Prostate gland (tissue), 2 donors: ENCODE measurements around the gene PCP2. TPM values are rescaled to one million over a fixed set of nuclear protein-coding genes. Genes with fewer than 3 reads are reported as not detected.
A peak's percentile ranks its signal among the peaks of the same experiment; 100 is the strongest.

ENCODE experiments used
- DNase-seq: peaks from one replicate; pipeline ENCODE4 v3.0.0-alpha.2; 2019; ENCODE audit warnings: low spot score
- H3K27ac ChIP-seq, 2 donors: fragments of 200-600 bp; sonication (generic); 2 replicates each; pipeline ENCODE4 v1.5.1; 2017 to 2019
- H3K27me3 ChIP-seq: fragments of 200-600 bp; sonication (generic); replicated peaks from 2 replicates; pipeline ENCODE4 v1.5.1; 2019; ENCODE audit not compliant: insufficient read depth
- H3K36me3 ChIP-seq, 2 donors: fragments of 200-600 bp; sonication (generic); 1 replicate in 1 of 2; 2 replicates in 1 of 2; pipeline versions ENCODE4 v1.5.1 to v1.8.1; 2017 to 2019
- H3K4me1 ChIP-seq: fragments of 200-600 bp; sonication (generic); replicated peaks from 2 replicates; pipeline ENCODE4 v1.5.1; 2019
- H3K4me3 ChIP-seq, 2 donors: fragments of 200-600 bp; sonication (generic); 2 replicates each; pipeline ENCODE4 v1.5.1; 2017 to 2019
- H3K9me3 ChIP-seq: fragments of 200-600 bp; sonication (generic); 2 replicates; pipeline ENCODE4 v1.5.1; 2017
- CTCF ChIP-seq, 4 experiments: fragments of 200-600 bp in 2 of 4; fragments of 450-650 bp in 2 of 4; sonication (generic) in 2 of 4; IDR thresholded peaks; 1 replicate in 3 of 4; 2 replicates in 1 of 4; pipeline ENCODE4 v1.5.1; 2016 to 2019; ENCODE audit warnings: antibody characterized with exemption in 4 of 4, mild to moderate bottlenecking in 2 of 4, moderate library complexity in 2 of 4
- POLR2A ChIP-seq: fragments of 450-650 bp; IDR thresholded peaks from one replicate; pipeline ENCODE4 v1.6.1; 2016; ENCODE audit warnings: antibody characterized with exemption, mild to moderate bottlenecking
- POLR2AphosphoS5 ChIP-seq: sonication (generic); formaldehyde crosslinking; IDR thresholded peaks from one replicate; pipeline ENCODE4 v1.6.1; 2017; ENCODE audit warnings: antibody characterized with exemption
- WGBS: methylation state at CpG from one replicate; pipeline ENCODE4 v1.1.5; 2018; 5-methylcytosine and 5-hydroxymethylcytosine counted together
- intact Hi-C: fragments of 100-400 bp; cut with DNase I; formaldehyde crosslinking; loops from one replicate; pipeline ENCODE4 v1.14.2; 2022
- total RNA-seq, 2 donors: library from RNA; depleted of rRNA; stranded (reverse); fragments of >200 nt; gene quantifications; one replicate each; pipeline ENCODE4 v1.1.0, GENCODE V29; 2016

PCP2 gene
- total RNA-seq, 2 donors from 2014 or later = 1.8 to 10.2 TPM

- TF ChIP-seq CTCF (IDR thresholded peaks at IDR 0.05) (no peak), POLR2A (no peak), POLR2AphosphoS5 (no peak)
- Histone ChIP-seq H3K27ac (no peak overlapping the region), H3K9me3 (no peaks in the 10 kb centered on the region), H3K4me1 (no peaks in the 10 kb centered on the region), H3K36me3 (peaks cover 0 to 10% of the 10 kb centered on the region in 2 donors), H3K27me3 (no peaks in the 10 kb centered on the region), H3K4me3 (peak overlapping the region; percentile 100)
- WGBS = 42% methylated on average over 22 of the region's 22 CpGs
- DNase-seq = no peak
- intact Hi-C loops = loop anchor here (5.0 kb wide), 1 partner anchor 323 kb away; no protein-coding TSS in a partner anchor
These were observed 46.5 kb upstream of the PCP2 start for GRCh38 chr19:7679771-7680605.

GRCh38 chr19:7678971-7679751 is 45.6 kb upstream of the PCP2 start:
- H3K4me3 ChIP-seq = no peak overlapping the region
- H3K27ac ChIP-seq = no peak overlapping the region
- no peaks in the 10 kb centered on the region for H3K9me3 ChIP-seq
- intact Hi-C loops = loop anchor here (5.0 kb wide), 1 partner anchor 322 kb away; no protein-coding TSS in a partner anchor
- peak; percentile 17 for DNase-seq
- TF ChIP-seq CTCF (IDR thresholded peaks at IDR 0.05) (peak in 1 of 4 experiments; percentile 23), POLR2AphosphoS5 (no peak)
- WGBS = 39% methylated on average over 30 of the region's 30 CpGs
- no peaks in the 10 kb centered on the region for H3K27me3 ChIP-seq
- H3K4me1 ChIP-seq = no peaks in the 10 kb centered on the region
- peaks cover 0 to 8% of the 10 kb centered on the region in 2 donors for H3K36me3 ChIP-seq

- Histone ChIP-seq H3K36me3 (no peaks in the 10 kb centered on the region), H3K27ac (no peak overlapping the region), H3K27me3 (no peaks in the 10 kb centered on the region), H3K9me3 (no peaks in the 10 kb centered on the region), H3K4me3 (no peak overlapping the region), H3K4me1 (no peaks in the 10 kb centered on the region)
- intact Hi-C loops = loop anchor here (5.0 kb wide), 1 partner anchor 320 kb away; no protein-coding TSS in a partner anchor
- TF ChIP-seq POLR2A (no peak), CTCF (IDR thresholded peaks at IDR 0.05) (no peak), POLR2AphosphoS5 (no peak)
- DNase-seq = no peak
- 57% methylated on average over 12 of the region's 12 CpGs for WGBS
These were observed 44.3 kb upstream of the PCP2 start for GRCh38 chr19:7677669-7678311.

GRCh38 chr19:7676854-7677253 is 43.3 kb upstream of the PCP2 start, which contains the start of gene MCEMP1:
MCEMP1 (plus strand) TSS chr19:7677090; CDS start chr19:7677121, 31 bp downstream.
- Histone ChIP-seq H3K36me3 (no peaks in the 10 kb centered on the region), H3K4me3 (no peak within 1 kb of the TSS), H3K27me3 (no peaks in the 10 kb centered on the region), H3K4me1 (no peaks in the 10 kb centered on the region), H3K27ac (no peak within 1 kb of the TSS), H3K9me3 (no peaks in the 10 kb centered on the region)
- DNase-seq = no peak
- intact Hi-C loops = loop anchor here (5.0 kb wide), 1 partner anchor 320 kb away; no protein-coding TSS in a partner anchor
- 42% methylated on average over 10 of the region's 10 CpGs for WGBS
- TF ChIP-seq CTCF (IDR thresholded peaks at IDR 0.05) = no peak
